HepG2 (cell line): Measurements from ENCODE around the gene FAM222B. TPM values are rescaled to one million over a fixed set of nuclear protein-coding genes. Genes with fewer than 3 reads are reported as not detected.
A peak's percentile ranks its signal among the peaks of the same experiment; 100 is the strongest.

Source experiments
- ARID3A ChIP-seq: IDR thresholded peaks from 2 replicates; pipeline ENCODE4 v1.6.1; 2012; ENCODE audit warnings: low read depth, low read length, improper control_type of control experiment
- ARID5B ChIP-seq: IDR thresholded peaks from 2 replicates; pipeline ENCODE4 v1.4.0; 2020; ENCODE audit warnings: mild to moderate bottlenecking, missing genetic modification reagents
- EHMT2 ChIP-seq: fragments of 200-600 bp; sonication (generic); IDR thresholded peaks from 2 replicates; pipeline ENCODE4 v1.7.0; 2017; ENCODE audit warnings: antibody characterized with exemption, low read depth, low read length, borderline replicate concordance
- HDAC6 ChIP-seq: fragments of 200-600 bp; sonication (generic); IDR thresholded peaks from 2 replicates; pipeline ENCODE4 v1.7.0; 2017; ENCODE audit warnings: mild to moderate bottlenecking, antibody characterized with exemption, low read length, low read depth
- HOXD1 ChIP-seq: sonication (generic); formaldehyde crosslinking; IDR thresholded peaks from 2 replicates; pipeline ENCODE4 v1.5.0; 2020; ENCODE audit warnings: missing genetic modification reagents
- ISX ChIP-seq: sonication (generic); formaldehyde crosslinking; conservative IDR thresholded peaks from 2 replicates; pipeline ENCODE4 v1.5.0; 2020; ENCODE audit warnings: missing genetic modification reagents
- MATR3 ChIP-seq: sonication (generic); formaldehyde crosslinking; IDR thresholded peaks from 2 replicates; pipeline ENCODE4 v1.4.0; 2020; ENCODE audit warnings: missing genetic modification reagents
- MAZ ChIP-seq, 2 experiments: sonication (generic) in 1 of 2; formaldehyde crosslinking in 1 of 2; IDR thresholded peaks; 2 replicates each; pipeline versions ENCODE4 v1.5.0 to v1.6.1; 2012 to 2020; ENCODE audit warnings: low read depth in 2 of 2, mild to moderate bottlenecking in 2 of 2, borderline replicate concordance in 1 of 2, improper control_type of control experiment in 1 of 2, low read length in 1 of 2, missing genetic modification reagents in 1 of 2, moderate library complexity in 1 of 2
- RNF219 ChIP-seq: sonication (generic); formaldehyde crosslinking; IDR thresholded peaks from 2 replicates; pipeline ENCODE4 v1.5.0; 2020; ENCODE audit warnings: mild to moderate bottlenecking, missing genetic modification reagents
- SMAD9 ChIP-seq: sonication (generic); formaldehyde crosslinking; IDR thresholded peaks from 2 replicates; pipeline ENCODE4 v1.5.1; 2020; ENCODE audit warnings: mild to moderate bottlenecking, missing genetic modification reagents
- SYNCRIP ChIP-seq: fragments of 200-400 bp; formaldehyde crosslinking; IDR thresholded peaks from 2 replicates; pipeline ENCODE4 v1.6.1; 2018; ENCODE audit warnings: mild to moderate bottlenecking, low read depth, low read length; ENCODE audit not compliant: insufficient read depth
- ZBTB37 ChIP-seq: sonication (generic); formaldehyde crosslinking; IDR thresholded peaks from 2 replicates; pipeline ENCODE4 v1.4.0; 2020; ENCODE audit warnings: mild to moderate bottlenecking, missing genetic modification reagents
- ZBTB8A ChIP-seq: sonication (generic); formaldehyde crosslinking; IDR thresholded peaks from 2 replicates; pipeline ENCODE4 v1.4.0; 2020; ENCODE audit warnings: mild to moderate bottlenecking, low read depth, missing genetic modification reagents, borderline replicate concordance
- ZFX ChIP-seq: sonication (generic); formaldehyde crosslinking; IDR thresholded peaks from 2 replicates; pipeline ENCODE4 v1.4.0; 2020; ENCODE audit warnings: mild to moderate bottlenecking, low read depth, missing genetic modification reagents, moderate library complexity
- ZNF280B ChIP-seq: sonication (generic); formaldehyde crosslinking; IDR thresholded peaks from 2 replicates; pipeline ENCODE4 v1.5.0; 2020; ENCODE audit warnings: missing genetic modification reagents, mild to moderate bottlenecking, borderline replicate concordance
- ZNF329 ChIP-seq: sonication (generic); formaldehyde crosslinking; IDR thresholded peaks from 2 replicates; pipeline ENCODE4 v1.9.0; 2021; ENCODE audit warnings: low read depth, mild to moderate bottlenecking, missing genetic modification reagents
- polyA plus RNA-seq, 8 experiments: library from polyadenylated mRNA; depleted of rRNA in 3 of 8; stranded (reverse) in 7 of 8; unstranded in 1 of 8; fragments of >200 nt; fragmentation: Illumina TruSeq in 4 of 8; extraction: Trizol in 4 of 8; gene quantifications; 2 replicates each; pipeline versions ENCODE4 v1.2.1 to v1.2.3, GENCODE V29; 2011 to 2016; ENCODE audit warnings: low read depth in 4 of 8, missing spikeins in 1 of 8, mixed read lengths in 1 of 8; ENCODE audit not compliant: insufficient read depth in 1 of 8
- total RNA-seq, 5 experiments: library from RNA; depleted of rRNA; stranded (reverse); fragments of >200 nt; fragmentation: Illumina TruSeq; extraction: Trizol; gene quantifications; 2 replicates each; pipeline ENCODE4 v1.2.3, GENCODE V29; 2016; ENCODE audit warnings: low read depth in 1 of 5

The FAM222B gene
- total and polyA plus RNA-seq, 2 of the 13 experiments (the other 11 are each of a cell fraction or from before 2014, with no cell fraction given): 3.5 to 7.3 TPM

- TF ChIP-seq HDAC6: no peak
- TF ChIP-seq RNF219: no peak
- no peak for TF ChIP-seq SMAD9 (CRISPR knock-in tag)
- TF ChIP-seq EHMT2: no peak
- TF ChIP-seq ZNF280B: no peak; the same call in 1 of the 2 replicates
- no peak for TF ChIP-seq HOXD1 (CRISPR knock-in tag)
- no peak; the same call in 1 of the 2 replicates for TF ChIP-seq ARID5B (CRISPR knock-in tag)
- no peak for TF ChIP-seq MATR3 (CRISPR knock-in tag)
- TF ChIP-seq ZBTB8A (CRISPR knock-in tag): 0 out of 2 replicates have a peak, but pooled peaks have one; percentile 35
- TF ChIP-seq ZBTB37 (CRISPR knock-in tag): no peak
- TF ChIP-seq ARID3A: no peak
- peak; percentile 53 for TF ChIP-seq ZFX
- TF ChIP-seq SYNCRIP: no peak
- TF ChIP-seq MAZ (IDR thresholded peaks at IDR 0.05; ENCODE audit: borderline replicate concordance, low read depth, low read length): peak; percentile 84
- peak; percentile 92 for TF ChIP-seq MAZ (CRISPR knock-in tag; IDR thresholded peaks at IDR 0.05; ENCODE audit: low read depth)
- TF ChIP-seq ISX (CRISPR knock-in tag): no peak
- no peak; the same call in 1 of the 2 replicates for TF ChIP-seq ZNF329 (CRISPR knock-in tag)
Measured at GRCh38 chr17:28726627-28727491, 115.7 kb downstream of the FAM222B start (continued).
